Renal cortical epithelial cell (primary cell): ENCODE data around the gene NEUROG1. TPM values are rescaled to one million over a fixed set of nuclear protein-coding genes. Genes with fewer than 3 reads are reported as not detected.

Source experiments
- DNase-seq: peaks from one replicate; pipeline ENCODE4 v3.0.0-alpha.2; 2011; ENCODE audit warnings: low read depth
- total RNA-seq: library from RNA; depleted of rRNA; stranded (reverse); fragments of >200 nt; gene quantifications from 2 replicates; pipeline ENCODE4 v1.2.3, GENCODE V29; 2014

NEUROG1 gene
- total RNA-seq: not detected in 2 replicates

- no peak for DNase-seq
These were observed at the start of gene NEUROG1 for GRCh38 chr5:135535820-135536801. NEUROG1 (minus strand) TSS chr5:135535964; CDS start chr5:135535690, 274 bp downstream.

GRCh38 chr5:135584918-135585317 is 49.2 kb upstream of the NEUROG1 start:
- no peak for DNase-seq

- DNase-seq: no peak
These were observed 48.5 kb upstream of the NEUROG1 start for GRCh38 chr5:135584276-135584675.

GRCh38 chr5:135582099-135582781 is 46.5 kb upstream of the NEUROG1 start:
- DNase-seq: no peak

GRCh38 chr5:135578685-135579341 is 43.0 kb upstream of the NEUROG1 start, which contains the start of gene CXCL14:
CXCL14 (minus strand) TSS chr5:135578991; CDS start chr5:135578778, 213 bp downstream.
- DNase-seq: peak; percentile 83

GRCh38 chr5:135578305-135578684 is 42.5 kb upstream of the NEUROG1 start:
- no peak for DNase-seq

GRCh38 chr5:135577421-135577820 is 41.7 kb upstream of the NEUROG1 start:
- DNase-seq: no peak

GRCh38 chr5:135576075-135576599 is 40.4 kb upstream of the NEUROG1 start:
- DNase-seq: peak; percentile 60

- DNase-seq: no peak
These were observed 38.7 kb upstream of the NEUROG1 start for GRCh38 chr5:135574493-135574892.

GRCh38 chr5:135571902-135572301 is 36.1 kb upstream of the NEUROG1 start:
- DNase-seq: no peak

- peak; percentile 71 for DNase-seq
These were observed 35.4 kb upstream of the NEUROG1 start for GRCh38 chr5:135571066-135571609.

- DNase-seq: no peak
These were observed 34.6 kb upstream of the NEUROG1 start for GRCh38 chr5:135570453-135570764.

- DNase-seq: peak; percentile 55
These were observed 34.1 kb upstream of the NEUROG1 start for GRCh38 chr5:135569755-135570452.

- DNase-seq: no peak
These were observed 33.2 kb upstream of the NEUROG1 start for GRCh38 chr5:135568923-135569360.

- DNase-seq: no peak
These were observed 32.5 kb upstream of the NEUROG1 start for GRCh38 chr5:135568246-135568645.

- DNase-seq: no peak
These were observed 31.9 kb upstream of the NEUROG1 start for GRCh38 chr5:135567661-135568060.

- peak; percentile 52 for DNase-seq
These were observed 30.9 kb upstream of the NEUROG1 start for GRCh38 chr5:135566422-135567400.

GRCh38 chr5:135565725-135566421 is 30.1 kb upstream of the NEUROG1 start:
- peak; percentile 45 for DNase-seq

- no peak for DNase-seq
These were observed 29.5 kb upstream of the NEUROG1 start for GRCh38 chr5:135565266-135565665.
